Endodermal cell (in vitro differentiated cells): Measurements from ENCODE around the gene MOCOS. TPM values are rescaled to one million over a fixed set of nuclear protein-coding genes. Genes with fewer than 3 reads are reported as not detected.
A peak's percentile ranks its signal among the peaks of the same experiment; 100 is the strongest.

ENCODE experiments used
- DNase-seq: peaks from one replicate; pipeline ENCODE4 v3.0.0-alpha.2; 2017
- H3K27ac ChIP-seq: 2 replicates; pipeline ENCODE4 v1.5.1; 2013; ENCODE audit warnings: mild to moderate bottlenecking, low read depth, low read length, moderate library complexity
- H3K27me3 ChIP-seq: 2 replicates; pipeline ENCODE4 v1.6.1; 2013; ENCODE audit warnings: mild to moderate bottlenecking, low read length, moderate library complexity; ENCODE audit not compliant: insufficient read depth, control insufficient read depth, poor library complexity, severe bottlenecking
- H3K36me3 ChIP-seq: 2 replicates; pipeline ENCODE4 v1.7.0; 2013; ENCODE audit warnings: mild to moderate bottlenecking, low read length, moderate library complexity; ENCODE audit not compliant: control insufficient read depth, insufficient read depth
- H3K4me1 ChIP-seq: one replicate; pipeline ENCODE4 v1.7.0; 2013; ENCODE audit warnings: low read length; ENCODE audit not compliant: control insufficient read depth, insufficient read depth
- H3K4me3 ChIP-seq: 2 replicates; pipeline ENCODE4 v1.5.1; 2013; ENCODE audit warnings: mild to moderate bottlenecking, low read length, moderate library complexity
- H3K9ac ChIP-seq: 2 replicates; pipeline ENCODE4 v1.6.1; 2013; ENCODE audit warnings: mild to moderate bottlenecking, low read length, moderate library complexity; ENCODE audit not compliant: poor library complexity, severe bottlenecking; ENCODE audit errors: extremely low read depth
- H3K9me3 ChIP-seq: 2 replicates; pipeline ENCODE4 v1.6.1; 2013; ENCODE audit warnings: mild to moderate bottlenecking, low read length, moderate library complexity; ENCODE audit not compliant: control insufficient read depth
- H3K27ac Mint-ChIP-seq: 2 replicates; pipeline ENCODE4 v1.8.0; 2020; ENCODE audit warnings: mixed read lengths
- H3K27me3 Mint-ChIP-seq: 2 replicates; pipeline ENCODE4 v1.8.0; 2021; ENCODE audit warnings: mild to moderate bottlenecking, mixed read lengths; ENCODE audit not compliant: insufficient read depth
- H3K36me3 Mint-ChIP-seq: 2 replicates; pipeline ENCODE4 v1.8.0; 2020; ENCODE audit warnings: low read depth, mixed read lengths
- H3K4me1 Mint-ChIP-seq: 2 replicates; pipeline ENCODE4 v1.8.0; 2020; ENCODE audit warnings: mixed read lengths
- H3K4me3 Mint-ChIP-seq: 2 replicates; pipeline ENCODE4 v1.8.0; 2020; ENCODE audit warnings: mild to moderate bottlenecking, moderate library complexity, mixed read lengths
- H3K9me3 Mint-ChIP-seq: 2 replicates; pipeline ENCODE4 v1.8.0; 2020; ENCODE audit warnings: mild to moderate bottlenecking, mixed read lengths
- WGBS, 2 experiments: methylation state at CpG; one replicate each; pipeline versions ENCODE4 v1.1.5 to v1.1.7; 2013; ENCODE audit warnings: missing lambda C conversion rate in 2 of 2, mixed read lengths in 1 of 2; ENCODE audit not compliant: insufficient coverage in 1 of 2, insufficient read length in 1 of 2; 5-methylcytosine and 5-hydroxymethylcytosine counted together
- total RNA-seq, 2 donors: library from RNA; stranded (reverse); fragmentation: NEBNext Ultra II Directional in 1 of 2; extraction: Animal tissue kit (Norgen Biotek cat#: 25700) in 1 of 2; gene quantifications; 2 replicates in 1 of 2; 3 replicates in 1 of 2; pipeline ENCODE4 v1.2.1, GENCODE V29; 2021
- TF ChIP-seq, protein P1 (sequence below): fragments of 200-600 bp; sonication (generic); conservative IDR thresholded peaks from 2 replicates; pipeline ENCODE4 v1.5.0; 2021; ENCODE audit warnings: antibody characterized with exemption, mild to moderate bottlenecking

The MOCOS gene
- total RNA-seq, 2 donors from 2014 or later, result 0.51 to 1.4 TPM

GRCh38 chr18:36297417-36298125 lies 110.3 kb downstream of the MOCOS start, which contains the start of gene FHOD3:
TSS of gene FHOD3 (plus strand) at chr18:36297713. CDS start at chr18:36297836, 123 bp downstream.
- TF ChIP-seq, protein P1, sequence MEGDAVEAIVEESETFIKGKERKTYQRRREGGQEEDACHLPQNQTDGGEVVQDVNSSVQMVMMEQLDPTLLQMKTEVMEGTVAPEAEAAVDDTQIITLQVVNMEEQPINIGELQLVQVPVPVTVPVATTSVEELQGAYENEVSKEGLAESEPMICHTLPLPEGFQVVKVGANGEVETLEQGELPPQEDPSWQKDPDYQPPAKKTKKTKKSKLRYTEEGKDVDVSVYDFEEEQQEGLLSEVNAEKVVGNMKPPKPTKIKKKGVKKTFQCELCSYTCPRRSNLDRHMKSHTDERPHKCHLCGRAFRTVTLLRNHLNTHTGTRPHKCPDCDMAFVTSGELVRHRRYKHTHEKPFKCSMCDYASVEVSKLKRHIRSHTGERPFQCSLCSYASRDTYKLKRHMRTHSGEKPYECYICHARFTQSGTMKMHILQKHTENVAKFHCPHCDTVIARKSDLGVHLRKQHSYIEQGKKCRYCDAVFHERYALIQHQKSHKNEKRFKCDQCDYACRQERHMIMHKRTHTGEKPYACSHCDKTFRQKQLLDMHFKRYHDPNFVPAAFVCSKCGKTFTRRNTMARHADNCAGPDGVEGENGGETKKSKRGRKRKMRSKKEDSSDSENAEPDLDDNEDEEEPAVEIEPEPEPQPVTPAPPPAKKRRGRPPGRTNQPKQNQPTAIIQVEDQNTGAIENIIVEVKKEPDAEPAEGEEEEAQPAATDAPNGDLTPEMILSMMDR, result no peak
- no peaks in the 10 kb centered on the region for H3K9me3 Mint-ChIP-seq
- 0% methylated on average over 91 of the region's 91 CpGs; no CpG with 5 or more reads in 1 of the 2 experiments for WGBS, 2 experiments
- peaks cover 42% of the 10 kb centered on the region for H3K27me3 Mint-ChIP-seq
- DNase-seq, result peak; percentile 92
- H3K36me3 Mint-ChIP-seq, result no peaks in the 10 kb centered on the region
- Histone ChIP-seq H3K4me1 (no peaks in the 10 kb centered on the region), H3K9me3 (no peaks in the 10 kb centered on the region), H3K27ac (peak within 1 kb of the TSS; percentile 57), H3K9ac (peak within 1 kb of the TSS; percentile 70), H3K36me3 (no peaks in the 10 kb centered on the region), H3K4me3 (peak within 1 kb of the TSS; percentile 74), H3K27me3 (peaks cover 83% of the 10 kb centered on the region)
- no peak within 1 kb of the TSS for H3K4me3 Mint-ChIP-seq
- H3K4me1 Mint-ChIP-seq, result no peaks in the 10 kb centered on the region
- H3K27ac Mint-ChIP-seq, result no peak within 1 kb of the TSS

DNA sequence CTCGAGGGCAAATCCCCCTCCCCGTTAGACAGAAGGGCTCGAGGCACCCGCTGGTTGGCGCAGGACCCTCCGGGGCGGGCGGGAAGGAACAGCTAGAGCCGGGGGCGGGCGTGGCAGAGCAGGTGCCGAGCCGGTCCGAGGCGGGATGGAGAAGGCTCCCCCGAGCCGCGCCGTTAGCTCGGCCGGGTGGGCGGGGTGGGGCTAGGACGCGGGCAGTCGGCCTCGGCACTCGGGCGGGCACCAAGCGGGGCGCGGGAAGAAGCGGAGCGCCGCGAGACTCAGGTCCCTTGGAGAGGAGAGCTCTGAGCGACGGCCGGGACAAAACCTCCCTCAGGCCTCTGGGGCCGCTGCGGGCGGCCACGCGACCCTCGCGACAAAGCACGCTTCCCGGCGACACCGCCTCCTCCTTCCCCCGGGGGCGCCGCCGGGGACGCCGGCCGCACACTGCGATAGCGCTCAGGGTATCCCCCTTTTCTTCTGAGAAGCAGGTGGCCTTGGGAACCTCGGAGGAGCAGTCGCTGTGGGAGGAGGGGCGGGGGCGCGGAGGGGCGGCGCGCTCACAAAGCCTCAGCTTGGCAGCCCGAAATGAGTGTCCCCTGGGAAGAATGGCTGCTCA lies 110.9 kb downstream of the MOCOS start:
- no peaks in the 10 kb centered on the region for H3K36me3 ChIP-seq
- Mint-ChIP-seq H3K27ac (no peak overlapping the region), H3K4me1 (no peaks in the 10 kb centered on the region), H3K4me3 (no peak overlapping the region), H3K27me3 (peaks cover 43% of the 10 kb centered on the region), H3K36me3 (no peaks in the 10 kb centered on the region), H3K9me3 (no peaks in the 10 kb centered on the region)
- H3K9me3 ChIP-seq, result no peaks in the 10 kb centered on the region
- peak overlapping the region; percentile 69 for H3K4me3 ChIP-seq
- no peak overlapping the region for H3K9ac ChIP-seq
- WGBS, 2 experiments, result 0% methylated on average over 65 of the region's 67 CpGs; no CpG with 5 or more reads in 1 of the 2 experiments
- no peak overlapping the region for H3K27ac ChIP-seq
- peak; percentile 82 for DNase-seq
- H3K4me1 ChIP-seq, result no peaks in the 10 kb centered on the region
- TF ChIP-seq, protein P1, result no peak
- H3K27me3 ChIP-seq, result peaks cover 76% of the 10 kb centered on the region

DNA sequence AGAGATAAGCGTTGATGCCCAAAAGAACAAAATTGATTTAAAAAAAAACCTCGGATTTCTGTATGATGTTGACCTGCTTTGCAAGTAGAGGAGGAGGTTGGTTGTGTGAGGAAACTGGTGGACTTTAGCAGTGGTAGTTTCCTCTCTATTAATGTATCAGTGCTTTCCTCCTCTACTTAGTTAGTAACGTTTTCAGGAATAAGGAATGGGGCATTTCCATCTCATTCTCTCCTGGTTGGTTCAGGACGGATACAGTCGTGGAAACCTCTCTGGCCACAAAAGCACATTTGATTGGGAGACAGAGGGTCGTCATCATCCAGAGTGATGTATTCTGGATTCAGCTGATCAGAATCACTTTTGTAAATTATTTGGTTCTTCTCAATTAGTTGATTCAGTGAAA lies 111.7 kb downstream of the MOCOS start:
- H3K4me3 Mint-ChIP-seq, result no peak overlapping the region
- Histone ChIP-seq H3K9ac (no peak overlapping the region), H3K4me1 (no peaks in the 10 kb centered on the region), H3K9me3 (no peaks in the 10 kb centered on the region), H3K27me3 (peaks cover 68% of the 10 kb centered on the region), H3K27ac (no peak overlapping the region), H3K4me3 (no peak overlapping the region), H3K36me3 (no peaks in the 10 kb centered on the region)
- H3K27ac Mint-ChIP-seq, result no peak overlapping the region
- H3K9me3 Mint-ChIP-seq, result no peaks in the 10 kb centered on the region
- peaks cover 49% of the 10 kb centered on the region for H3K27me3 Mint-ChIP-seq
- TF ChIP-seq, protein P1, result no peak
- no peaks in the 10 kb centered on the region for H3K4me1 Mint-ChIP-seq
- DNase-seq, result no peak
- WGBS, 2 experiments, result 77 to 87% methylated on average over 5 to 6 of the region's 6 CpGs
- H3K36me3 Mint-ChIP-seq, result no peaks in the 10 kb centered on the region
